HL-60 (cell line): ENCODE results near the gene CCRL2.

Experiments
- GABPA ChIP-seq: IDR thresholded peaks from 2 replicates; pipeline ENCODE4 v1.6.1; 2012; ENCODE audit warnings: low read depth
- POLR2AphosphoS5 ChIP-seq: IDR thresholded peaks from 2 replicates; pipeline ENCODE4 v1.6.1; 2012; ENCODE audit warnings: low read depth
- TF ChIP-seq, protein P1 (sequence below): IDR thresholded peaks from one replicate; pipeline ENCODE4 v1.5.1; 2011; ENCODE audit warnings: low read length, control low read depth, inconsistent platforms; ENCODE audit not compliant: insufficient read depth

DNA sequence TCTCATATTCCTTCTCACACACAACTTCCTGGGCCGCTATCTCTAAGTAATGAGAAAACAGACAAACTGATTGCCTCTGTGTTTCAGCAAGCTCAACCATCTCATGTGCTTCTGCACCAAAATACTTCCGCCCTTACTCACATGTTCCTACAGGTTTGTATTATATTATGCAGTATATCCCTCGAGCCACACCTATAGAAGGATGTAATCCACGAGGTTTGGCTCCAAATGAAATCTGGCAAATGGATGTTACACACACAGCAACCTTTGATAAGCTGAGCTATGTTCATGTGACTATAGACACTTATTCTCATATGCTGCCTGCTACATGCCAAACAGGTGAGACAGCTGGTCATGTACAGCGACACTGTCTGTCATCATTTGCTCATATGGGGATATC, 22.6 kb downstream of the CCRL2 start:
- TF ChIP-seq, protein P1, sequence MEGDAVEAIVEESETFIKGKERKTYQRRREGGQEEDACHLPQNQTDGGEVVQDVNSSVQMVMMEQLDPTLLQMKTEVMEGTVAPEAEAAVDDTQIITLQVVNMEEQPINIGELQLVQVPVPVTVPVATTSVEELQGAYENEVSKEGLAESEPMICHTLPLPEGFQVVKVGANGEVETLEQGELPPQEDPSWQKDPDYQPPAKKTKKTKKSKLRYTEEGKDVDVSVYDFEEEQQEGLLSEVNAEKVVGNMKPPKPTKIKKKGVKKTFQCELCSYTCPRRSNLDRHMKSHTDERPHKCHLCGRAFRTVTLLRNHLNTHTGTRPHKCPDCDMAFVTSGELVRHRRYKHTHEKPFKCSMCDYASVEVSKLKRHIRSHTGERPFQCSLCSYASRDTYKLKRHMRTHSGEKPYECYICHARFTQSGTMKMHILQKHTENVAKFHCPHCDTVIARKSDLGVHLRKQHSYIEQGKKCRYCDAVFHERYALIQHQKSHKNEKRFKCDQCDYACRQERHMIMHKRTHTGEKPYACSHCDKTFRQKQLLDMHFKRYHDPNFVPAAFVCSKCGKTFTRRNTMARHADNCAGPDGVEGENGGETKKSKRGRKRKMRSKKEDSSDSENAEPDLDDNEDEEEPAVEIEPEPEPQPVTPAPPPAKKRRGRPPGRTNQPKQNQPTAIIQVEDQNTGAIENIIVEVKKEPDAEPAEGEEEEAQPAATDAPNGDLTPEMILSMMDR: no peak
- TF ChIP-seq POLR2AphosphoS5: no peak
- TF ChIP-seq GABPA: no peak
